K562 (cell line): Measurements from ENCODE around the gene L3MBTL3. TPM values are rescaled to one million over a fixed set of nuclear protein-coding genes. Genes with fewer than 3 reads are reported as not detected.

Experiments
- ATAC-seq: fragments of 200-7000 bp; cut with Tn5 transposase; 3 replicates; pipeline ENCODE4 v1.9.1; 2020; ENCODE audit warnings: moderate library complexity
- BruUV-seq: library from RNA; stranded (reverse); fragments of 400-500 nt; replicated peaks from 2 replicates; lab custom pipeline; 2021; lab: Mats Ljungman, UMichigan
- CTCF ChIA-PET: fragments of 300-600 bp; formaldehyde crosslinking; extraction: SDS; loops from one replicate; lab custom pipeline; 2021; ENCODE audit warnings: low intra/inter-chr PET ratio; lab: Yijun Ruan, JAX
- POLR2A ChIA-PET: fragments of 300-600, 350-650 bp; sonication (Branson Sonifier 250); formaldehyde crosslinking; extraction: SDS; loops from one replicate; lab custom pipeline; 2021; ENCODE audit warnings: antibody characterized with exemption, inconsistent platforms; lab: Yijun Ruan, JAX
- DNase-seq, 4 experiments: peaks; one replicate each; pipeline versions ENCODE4 v3.0.0 to v3.0.0-alpha.2; 2011 to 2018; ENCODE audit warnings: low spot score in 3 of 4, mixed read lengths in 3 of 4; ENCODE audit errors: extremely low read depth in 1 of 4
- FAIRE-seq: peaks from 2 replicates; lab custom pipeline; 2011; peaks lifted over from hg19 to GRCh38; lab: Jason Lieb, UNC
- H2AFZ ChIP-seq: 2 replicates; pipeline ENCODE4 v1.6.0; 2011; ENCODE audit warnings: low read depth, low read length, control low read depth, inconsistent platforms
- H3K27ac ChIP-seq: fragments of 200-600 bp; 3 replicates; pipeline ENCODE4 v1.8.0; 2011; ENCODE audit warnings: low read depth, mild to moderate bottlenecking, control low read depth, inconsistent platforms, low read length, moderate library complexity, mixed read lengths; ENCODE audit errors: extremely low read depth
- H3K27me3 ChIP-seq, 2 experiments: fragments of 300-600 bp in 1 of 2; 2 replicates in 1 of 2; 3 replicates in 1 of 2; pipeline versions ENCODE4 v1.6.0 to v1.8.0; 2011; ENCODE audit warnings: inconsistent platforms in 2 of 2, low read length in 2 of 2, mild to moderate bottlenecking in 1 of 2, mixed read lengths in 1 of 2, moderate library complexity in 1 of 2; ENCODE audit not compliant: control insufficient read depth in 2 of 2, insufficient read depth in 2 of 2
- H3K36me3 ChIP-seq: fragments of 300-600 bp; 3 replicates; pipeline ENCODE4 v1.8.0; 2011; ENCODE audit warnings: mild to moderate bottlenecking, low read length, inconsistent platforms; ENCODE audit not compliant: control insufficient read depth, insufficient read depth
- H3K4me1 ChIP-seq, 2 experiments: fragments of 200-600 bp in 1 of 2; replicated peaks in 1 of 2; 2 replicates in 1 of 2; 3 replicates in 1 of 2; pipeline versions ENCODE4 v1.5.1 to v1.8.0; 2011; ENCODE audit warnings: inconsistent platforms in 2 of 2, low read length in 2 of 2, mild to moderate bottlenecking in 1 of 2, mixed read lengths in 1 of 2, moderate library complexity in 1 of 2; ENCODE audit not compliant: control insufficient read depth in 2 of 2, insufficient read depth in 2 of 2
- H3K4me2 ChIP-seq: 2 replicates; pipeline ENCODE4 v1.6.1; 2011; ENCODE audit warnings: low read length, control low read depth, inconsistent platforms, mixed read lengths; ENCODE audit not compliant: insufficient read depth
- H3K4me3 ChIP-seq: fragments of 200-600 bp; sonication (generic), shearing (Covaris generic); 2 replicates; pipeline ENCODE4 v1.5.1; 2016; ENCODE audit warnings: control low read depth, inconsistent platforms
- H3K79me2 ChIP-seq: fragments of 200-600 bp; 3 replicates; pipeline ENCODE4 v1.8.0; 2011; ENCODE audit warnings: low read length, inconsistent platforms; ENCODE audit not compliant: control insufficient read depth, insufficient read depth
- H3K9ac ChIP-seq, 2 experiments: 2 replicates each; pipeline versions ENCODE4 v1.6.0 to v1.6.1; 2011; ENCODE audit warnings: low read depth in 2 of 2, low read length in 2 of 2, control low read depth in 1 of 2, inconsistent platforms in 1 of 2, mild to moderate bottlenecking in 1 of 2, mixed read lengths in 1 of 2; ENCODE audit not compliant: insufficient read depth in 1 of 2
- H3K9me1 ChIP-seq: one replicate; pipeline ENCODE4 v1.6.0; 2011; ENCODE audit warnings: inconsistent platforms, mild to moderate bottlenecking, low read length, moderate library complexity; ENCODE audit not compliant: control insufficient read depth, insufficient read depth
- H3K9me3 ChIP-seq: replicated peaks from 2 replicates; pipeline ENCODE4 v1.5.1; 2011; ENCODE audit warnings: low read depth, low read length, inconsistent platforms; ENCODE audit not compliant: control insufficient read depth, insufficient read depth
- H4K20me1 ChIP-seq: replicated peaks from 2 replicates; pipeline ENCODE4 v1.6.1; 2011; ENCODE audit warnings: low read length, inconsistent platforms, mixed read lengths; ENCODE audit not compliant: control insufficient read depth, insufficient read depth
- NFE2L1 ChIP-seq: fragments of 450-650 bp; IDR thresholded peaks from 2 replicates; pipeline ENCODE4 v1.6.1; 2016; ENCODE audit warnings: missing genetic modification characterization, low read depth, mild to moderate bottlenecking, missing compliant biosample characterization, moderate library complexity, borderline replicate concordance
- NFRKB ChIP-seq: fragments of 450-650 bp; IDR thresholded peaks from 2 replicates; pipeline ENCODE4 v1.6.1; 2016; ENCODE audit warnings: low read depth
- RFX1 ChIP-seq: fragments of 450-650 bp; IDR thresholded peaks from 2 replicates; pipeline ENCODE4 v1.6.1; 2016; ENCODE audit warnings: mild to moderate bottlenecking, moderate library complexity
- SREBF1 ChIP-seq: fragments of 150-350 bp; IDR thresholded peaks from 2 replicates; pipeline ENCODE4 v1.6.1; 2014; ENCODE audit warnings: antibody characterized with exemption, low read depth, low read length, borderline replicate concordance
- ZBTB8A ChIP-seq: fragments of 450-650 bp; IDR thresholded peaks from 2 replicates; pipeline ENCODE4 v1.6.1; 2018; ENCODE audit warnings: mild to moderate bottlenecking, moderate library complexity; ENCODE audit not compliant: partially characterized antibody
- ZNF143 ChIP-seq: sonication (generic); formaldehyde crosslinking; IDR thresholded peaks from 2 replicates; pipeline ENCODE4 v1.9.0; 2022; ENCODE audit warnings: mild to moderate bottlenecking, missing genetic modification reagents
- WGBS: fragments of 100-300 bp; shearing (Covaris generic); methylation state at CpG from one replicate; pipeline ENCODE4 v1.1.6; 2016; ENCODE audit warnings: low coverage, mixed read lengths; ENCODE audit not compliant: insufficient coverage; ENCODE audit errors: missing lambda C conversion rate; 5-methylcytosine and 5-hydroxymethylcytosine counted together
- in situ Hi-C: fragments of 300-500 bp; cut with MboI; formaldehyde crosslinking; loops from 4 replicates; pipeline ENCODE4 v1.15.0; 2018; ENCODE audit warnings: inconsistent platforms, mixed read lengths
- intact Hi-C: fragments of 100-400 bp; cut with micrococcal nuclease; formaldehyde crosslinking; loops from 2 replicates; pipeline ENCODE4 v1.14.2; 2022
- polyA plus RNA-seq, 8 experiments: library from polyadenylated mRNA; depleted of rRNA in 4 of 8; stranded (reverse) in 5 of 8; unstranded in 3 of 8; fragments of >200 nt; fragmentation: Nextera tagmentation in 2 of 8; fragmentation: Illumina TruSeq in 1 of 8; extraction: Ambion mirVana in 2 of 8; extraction: Trizol in 1 of 8; gene quantifications; 2 replicates each; pipeline versions ENCODE4 v1.2.1 to v1.2.3, GENCODE V29; 2011 to 2014; ENCODE audit warnings: inconsistent platforms in 1 of 8, missing spikeins in 1 of 8
- total RNA-seq, 7 experiments: library from RNA; depleted of rRNA in 6 of 7; stranded (reverse); fragments of >200 nt in 6 of 7; fragmentation: Illumina TruSeq in 2 of 7; extraction: Trizol in 2 of 7; gene quantifications; 2 replicates each; pipeline versions ENCODE4 v1.2.1 to v1.2.3, GENCODE V29; 2011 to 2021; ENCODE audit warnings: low replicate concordance in 1 of 7

L3MBTL3 gene
- total and polyA plus RNA-seq, 9 of the 15 experiments (the other 6 are each of a cell fraction or from before 2014, with no cell fraction given) = 0.83 to 6.9 (median 5.4) TPM

DNA sequence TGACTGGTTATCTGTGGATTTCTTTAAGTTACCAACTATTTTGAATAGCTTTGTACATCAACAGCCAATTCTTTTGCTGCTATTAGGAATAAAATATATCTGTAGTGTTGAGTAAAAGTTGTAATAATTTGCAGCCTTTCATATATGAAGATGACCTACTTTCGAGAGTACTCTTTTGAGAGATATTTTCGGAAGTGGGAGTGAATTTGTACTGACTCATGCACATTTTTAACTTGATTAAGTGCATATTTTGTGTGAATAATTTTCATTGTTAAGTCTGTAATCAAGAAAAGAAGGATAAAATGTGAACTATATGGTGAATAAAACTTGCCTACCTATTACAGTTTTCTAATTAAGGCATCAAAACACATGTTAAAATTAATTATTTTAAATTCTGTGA lies 51.9 kb downstream of the L3MBTL3 start (continued):
- TF ChIP-seq NFRKB = no peak
- no peak for TF ChIP-seq ZBTB8A
- TF ChIP-seq ZNF143 (CRISPR knock-in tag) = no peak

DNA sequence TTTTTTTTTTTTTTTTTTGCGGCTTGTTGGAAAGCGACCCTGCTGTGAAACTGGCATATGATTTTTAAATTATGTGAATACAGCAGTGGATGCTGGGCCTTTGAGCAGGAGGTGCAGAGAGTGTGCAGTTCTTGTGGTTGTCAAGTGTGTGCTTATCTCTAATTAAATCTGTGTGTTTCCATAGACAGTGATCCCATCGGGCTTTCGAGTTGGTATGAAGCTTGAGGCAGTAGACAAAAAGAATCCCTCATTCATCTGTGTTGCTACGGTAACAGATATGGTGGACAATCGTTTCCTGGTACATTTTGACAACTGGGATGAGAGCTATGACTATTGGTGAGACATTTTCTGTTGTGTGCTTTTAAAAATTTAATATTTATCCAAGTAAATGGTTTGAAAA lies 52.4 kb downstream of the L3MBTL3 start:
- 45% methylated on average over 5 of the region's 6 CpGs for WGBS
- Histone ChIP-seq H3K4me3 (no peak overlapping the region), H3K27ac (no peak overlapping the region), H3K9me3 (no peaks in the 10 kb centered on the region), H3K9ac (no peak overlapping the region), H4K20me1 (no peaks in the 10 kb centered on the region), H3K4me1 (no peaks in the 10 kb centered on the region), H3K27me3 (no peaks in the 10 kb centered on the region), H3K79me2 (no peaks in the 10 kb centered on the region), H3K36me3 (no peaks in the 10 kb centered on the region), H3K4me2 (no peak overlapping the region), H2AFZ (no peak overlapping the region), H3K9me1 (no peaks in the 10 kb centered on the region)
- no peak for DNase-seq
- no peak for ATAC-seq
- intact Hi-C loops = no loop called here
- no peak for FAIRE-seq
- no TSS peak for BruUV-seq
- in situ Hi-C loops = no loop called here
- ChIA-PET CTCF (no interaction called here), POLR2A (no interaction called here)
- TF ChIP-seq SREBF1 (no peak), NFE2L1 (tag) (no peak), RFX1 (peak; percentile 52)
- TF ChIP-seq, all 486 proteins: peak for 1
